Measurements from ENCODE around the gene AGPAT4. TPM values are rescaled to one million over a fixed set of nuclear protein-coding genes. Genes with fewer than 3 reads are reported as not detected.

The AGPAT4 gene
- total RNA-seq, 1 donor from 2014 or later: 24.4 TPM

DNA sequence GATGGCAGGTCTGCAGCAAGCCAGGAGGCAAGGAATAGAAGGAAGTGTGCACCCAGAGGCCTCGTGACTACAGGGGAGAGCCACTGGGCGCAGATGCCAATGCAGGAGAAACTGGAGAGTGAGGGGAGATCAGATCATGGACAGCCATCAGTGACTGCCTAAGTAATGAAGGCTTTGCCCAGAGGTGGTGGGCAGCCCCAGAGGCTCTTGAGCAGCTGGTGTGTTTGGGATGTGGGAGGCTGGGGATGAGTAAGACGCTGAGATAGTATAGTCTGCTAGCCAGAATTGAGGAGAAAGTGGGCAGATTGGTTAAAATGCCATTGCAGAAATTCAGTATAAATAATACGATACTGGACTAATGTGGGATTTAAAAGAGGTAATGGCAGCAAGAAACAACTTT lies 170.4 kb downstream of the AGPAT4 start:
- no peaks in the 10 kb centered on the region for H3K9me3 Mint-ChIP-seq
- H3K36me3 Mint-ChIP-seq: peaks cover 30% of the 10 kb centered on the region
- peak overlapping the region; percentile 13 for H3K27ac Mint-ChIP-seq
- no peaks in the 10 kb centered on the region for H3K4me1 Mint-ChIP-seq (ENCODE audit: unreplicated experiment)
- no peak for DNase-seq (ENCODE audit: extremely low spot score, unreplicated experiment)
- no peak overlapping the region for H3K4me3 Mint-ChIP-seq
- no peak for TF ChIP-seq CTCF (conservative IDR thresholded peaks at IDR 0.05)
- H3K27me3 Mint-ChIP-seq: no peaks in the 10 kb centered on the region

GRCh38 chr6:161101517-161101916 lies 172.3 kb downstream of the AGPAT4 start:
- Mint-ChIP-seq H3K27ac (no peak overlapping the region), H3K4me1 (ENCODE audit: unreplicated experiment) (no peaks in the 10 kb centered on the region), H3K27me3 (no peaks in the 10 kb centered on the region), H3K9me3 (no peaks in the 10 kb centered on the region), H3K36me3 (peaks cover 35% of the 10 kb centered on the region), H3K4me3 (no peak overlapping the region)
- DNase-seq (ENCODE audit: extremely low spot score, unreplicated experiment): no peak
- peak; percentile 68 for TF ChIP-seq CTCF (conservative IDR thresholded peaks at IDR 0.05)

- H3K4me1 Mint-ChIP-seq (ENCODE audit: unreplicated experiment): no peaks in the 10 kb centered on the region
- peaks cover 35% of the 10 kb centered on the region for H3K36me3 Mint-ChIP-seq
These were observed 173.8 kb downstream of the AGPAT4 start for GRCh38 chr6:161100072-161100471.

DNA sequence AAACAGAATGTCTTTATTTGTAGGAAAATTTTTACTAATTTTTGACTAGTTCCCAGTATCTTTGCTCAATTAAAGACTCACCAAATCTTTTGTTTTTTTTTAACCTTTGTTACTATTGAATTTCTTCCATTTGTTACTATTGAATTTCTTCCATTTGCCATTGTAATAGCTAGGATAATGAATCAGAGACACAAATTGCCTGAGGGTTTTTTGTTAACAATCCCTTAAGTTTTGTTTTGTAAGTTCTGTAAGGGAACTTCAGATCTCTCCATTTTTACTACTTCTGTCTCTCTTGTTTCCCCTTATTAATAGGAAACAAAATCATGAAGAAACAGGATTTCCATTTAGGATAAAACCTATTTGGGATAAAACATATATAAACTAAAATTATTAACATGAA lies 177.9 kb downstream of the AGPAT4 start:
- no peaks in the 10 kb centered on the region for H3K9me3 Mint-ChIP-seq
- TF ChIP-seq CTCF (conservative IDR thresholded peaks at IDR 0.05): no peak
- H3K4me1 Mint-ChIP-seq (ENCODE audit: unreplicated experiment): no peaks in the 10 kb centered on the region
- DNase-seq (ENCODE audit: extremely low spot score, unreplicated experiment): no peak
- H3K27me3 Mint-ChIP-seq: no peaks in the 10 kb centered on the region
- no peak overlapping the region for H3K27ac Mint-ChIP-seq
- H3K36me3 Mint-ChIP-seq: peaks cover 23% of the 10 kb centered on the region
- H3K4me3 Mint-ChIP-seq: no peak overlapping the region

More at GRCh38 chr6:161100072-161100471, 173.8 kb downstream of the AGPAT4 start:
- H3K4me3 Mint-ChIP-seq: no peak overlapping the region
- H3K27me3 Mint-ChIP-seq: no peaks in the 10 kb centered on the region
- TF ChIP-seq CTCF (conservative IDR thresholded peaks at IDR 0.05): no peak
- no peak overlapping the region for H3K27ac Mint-ChIP-seq
- no peaks in the 10 kb centered on the region for H3K9me3 Mint-ChIP-seq
- no peak for DNase-seq (ENCODE audit: extremely low spot score, unreplicated experiment)

DNA sequence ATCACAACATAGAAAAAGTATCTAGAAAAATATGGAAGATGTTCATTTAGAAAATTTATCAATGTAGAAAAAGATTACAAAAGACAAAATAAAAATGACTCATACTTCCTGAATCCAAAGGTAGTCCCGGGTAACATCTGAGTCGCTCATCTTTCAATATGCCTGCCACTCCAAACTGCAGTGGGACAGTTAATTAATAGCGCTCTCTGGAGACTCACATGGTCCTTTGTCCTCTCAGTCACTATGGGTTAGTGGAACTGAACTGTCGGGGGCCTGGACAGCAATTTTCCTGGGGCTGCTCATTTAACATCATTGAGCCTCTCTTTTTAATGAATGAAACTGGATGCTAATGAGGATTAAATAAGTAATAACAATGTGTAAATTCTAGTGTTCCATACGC lies 178.9 kb downstream of the AGPAT4 start:
- H3K27ac Mint-ChIP-seq: no peak overlapping the region
- H3K36me3 Mint-ChIP-seq: peaks cover 23% of the 10 kb centered on the region
- H3K4me3 Mint-ChIP-seq: no peak overlapping the region

More for the DNA sequence above, 178.9 kb downstream of the AGPAT4 start:
- no peaks in the 10 kb centered on the region for H3K4me1 Mint-ChIP-seq (ENCODE audit: unreplicated experiment)
- DNase-seq (ENCODE audit: extremely low spot score, unreplicated experiment): no peak
- TF ChIP-seq CTCF (conservative IDR thresholded peaks at IDR 0.05): no peak
- H3K9me3 Mint-ChIP-seq: no peaks in the 10 kb centered on the region
- H3K27me3 Mint-ChIP-seq: no peaks in the 10 kb centered on the region
